SK-N-SH treated with all-trans-retinoic acid at 6 μM for 48 hours (cell line): ENCODE results near the gene ZC3H15.

Experiments used
- ARNTL ChIP-seq: fragments of 450-650 bp; formaldehyde crosslinking; IDR thresholded peaks from 2 replicates; pipeline ENCODE4 v1.5.0; 2020; ENCODE audit warnings: low read depth, mild to moderate bottlenecking, moderate library complexity, borderline replicate concordance
- BACH2 ChIP-seq: fragments of 250-450 bp; sonication (Bioruptor Pico); IDR thresholded peaks from 2 replicates; pipeline ENCODE4 v1.9.0; 2021; ENCODE audit warnings: mild to moderate bottlenecking, borderline replicate concordance
- PATZ1 ChIP-seq: fragments of 250-450 bp; sonication (Bioruptor Pico); IDR thresholded peaks from 2 replicates; pipeline ENCODE4 v1.8.0; 2020; ENCODE audit warnings: mild to moderate bottlenecking, moderate library complexity, borderline replicate concordance
- ZFP3 ChIP-seq: fragments of 250-450 bp; sonication (Bioruptor Pico); IDR thresholded peaks from 2 replicates; pipeline ENCODE4 v1.5.0; 2020; ENCODE audit warnings: mild to moderate bottlenecking, moderate library complexity
- ZFP30 ChIP-seq: fragments of 450-650 bp; formaldehyde crosslinking; IDR thresholded peaks from 2 replicates; pipeline ENCODE4 v1.5.0; 2022; ENCODE audit warnings: mild to moderate bottlenecking, moderate library complexity
- ZNF70 ChIP-seq: fragments of 450-650 bp; formaldehyde crosslinking; IDR thresholded peaks from 2 replicates; pipeline ENCODE4 v1.5.0; 2020; ENCODE audit warnings: mild to moderate bottlenecking, moderate library complexity

- TF ChIP-seq ZNF70 (no peak), PATZ1 (CRISPR knock-in tag) (no peak), ZFP3 (CRISPR knock-in tag) (no peak), ARNTL (CRISPR knock-in tag) (no peak), BACH2 (no peak), ZFP30 (CRISPR knock-in tag) (no peak)
Observed at GRCh38 chr2:186535861-186536260, 49.8 kb downstream of the ZC3H15 start.
